ENCODE results near the gene MKRN2. TPM values are rescaled to one million over a fixed set of nuclear protein-coding genes. Genes with fewer than 3 reads are reported as not detected.

Gene MKRN2
- total RNA-seq, 2 experiments from 2014 or later: 21.9 to 25.7 TPM

GRCh38 chr3:12513694-12514446, 43.0 kb upstream of the MKRN2 start:
- no peak overlapping the region for H3K27ac ChIP-seq (ENCODE audit: low read depth, low read length, poor library complexity, severe bottlenecking)
- DNase-seq (ENCODE audit: low spot score): no peak
- no peak overlapping the region for H3K4me3 ChIP-seq (ENCODE audit: low read depth, low read length, poor library complexity, severe bottlenecking)
- ChIA-PET POLR2A (interaction anchor here (0.6 to 1.2 kb wide), 3 partner anchors 29 to 731 kb away, joined by 3 read pairs; no protein-coding TSS in a partner anchor), CTCF (ENCODE audit: unreplicated experiment) (no interaction called here)
- no peaks in the 10 kb centered on the region for H3K4me1 ChIP-seq (ENCODE audit: insufficient read depth, low read length, poor library complexity, severe bottlenecking)
- BruUV-seq (replicated peaks): no TSS peak
- H3K36me3 ChIP-seq (ENCODE audit: insufficient read depth, low read length): peaks cover 75% of the 10 kb centered on the region
- no peaks in the 10 kb centered on the region for H3K9me3 ChIP-seq (ENCODE audit: low read length)
- no peaks in the 10 kb centered on the region for H3K79me2 ChIP-seq (ENCODE audit: insufficient read depth, low read depth, low read length)
- H3K9me2 ChIP-seq (ENCODE audit: insufficient read depth, low read length): no peaks in the 10 kb centered on the region
- H2AFZ ChIP-seq (ENCODE audit: low read length): no peak overlapping the region
- TF ChIP-seq CTCF (conservative IDR thresholded peaks at IDR 0.05; ENCODE audit: low read length) (no peak), EZH2phosphoT487 (IDR thresholded peaks at IDR 0.05; ENCODE audit: borderline replicate concordance, low read depth, low read length) (no peak)
- intact Hi-C loops (cut with micrococcal nuclease; ENCODE audit: unreplicated experiment): no loop called here
- H4K20me1 ChIP-seq (ENCODE audit: insufficient read depth, low read length): no peaks in the 10 kb centered on the region
- H3K4me2 ChIP-seq (ENCODE audit: low read length): no peak overlapping the region

- BruUV-seq (replicated peaks): no TSS peak
- Histone ChIP-seq H3K4me3 (ENCODE audit: low read depth, low read length, poor library complexity, severe bottlenecking) (no peak overlapping the region), H2AFZ (ENCODE audit: low read length) (no peak overlapping the region), H3K9me3 (ENCODE audit: low read length) (no peaks in the 10 kb centered on the region), H4K20me1 (ENCODE audit: insufficient read depth, low read length) (no peaks in the 10 kb centered on the region), H3K4me2 (ENCODE audit: low read length) (no peak overlapping the region), H3K9me2 (ENCODE audit: insufficient read depth, low read length) (no peaks in the 10 kb centered on the region), H3K36me3 (ENCODE audit: insufficient read depth, low read length) (peaks cover 71% of the 10 kb centered on the region), H3K27ac (ENCODE audit: low read depth, low read length, poor library complexity, severe bottlenecking) (no peak overlapping the region), H3K79me2 (ENCODE audit: insufficient read depth, low read depth, low read length) (no peaks in the 10 kb centered on the region), H3K4me1 (ENCODE audit: insufficient read depth, low read length, poor library complexity, severe bottlenecking) (no peaks in the 10 kb centered on the region)
- POLR2A ChIA-PET: no interaction called here
- intact Hi-C loops (cut with micrococcal nuclease; ENCODE audit: unreplicated experiment): no loop called here
- no peak for TF ChIP-seq CTCF (conservative IDR thresholded peaks at IDR 0.05; ENCODE audit: low read length)
- no peak for TF ChIP-seq EZH2phosphoT487 (IDR thresholded peaks at IDR 0.05; ENCODE audit: borderline replicate concordance, low read depth, low read length)
- CTCF ChIA-PET (ENCODE audit: unreplicated experiment): no interaction called here
- no peak for DNase-seq (ENCODE audit: low spot score)
Measured at GRCh38 chr3:12515631-12516030, 41.3 kb upstream of the MKRN2 start.

GRCh38 chr3:12516873-12517272, 40.0 kb upstream of the MKRN2 start:
- ChIA-PET CTCF (ENCODE audit: unreplicated experiment) (no interaction called here), POLR2A (interaction anchor here (0.7 kb wide), 1 partner anchor 234 kb away, joined by 3 read pairs; no protein-coding TSS in a partner anchor)
- intact Hi-C loops (cut with micrococcal nuclease; ENCODE audit: unreplicated experiment): no loop called here
- Histone ChIP-seq H3K9me3 (ENCODE audit: low read length) (no peaks in the 10 kb centered on the region), H3K27ac (ENCODE audit: low read depth, low read length, poor library complexity, severe bottlenecking) (no peak overlapping the region), H3K79me2 (ENCODE audit: insufficient read depth, low read depth, low read length) (no peaks in the 10 kb centered on the region), H3K4me3 (ENCODE audit: low read depth, low read length, poor library complexity, severe bottlenecking) (no peak overlapping the region), H3K36me3 (ENCODE audit: insufficient read depth, low read length) (peaks cover 79% of the 10 kb centered on the region), H3K9me2 (ENCODE audit: insufficient read depth, low read length) (no peaks in the 10 kb centered on the region), H3K4me1 (ENCODE audit: insufficient read depth, low read length, poor library complexity, severe bottlenecking) (no peaks in the 10 kb centered on the region), H4K20me1 (ENCODE audit: insufficient read depth, low read length) (no peaks in the 10 kb centered on the region), H3K4me2 (ENCODE audit: low read length) (no peak overlapping the region), H2AFZ (ENCODE audit: low read length) (no peak overlapping the region)
- DNase-seq (ENCODE audit: low spot score): no peak
- TF ChIP-seq CTCF (conservative IDR thresholded peaks at IDR 0.05; ENCODE audit: low read length): no peak
- no peak for TF ChIP-seq EZH2phosphoT487 (IDR thresholded peaks at IDR 0.05; ENCODE audit: borderline replicate concordance, low read depth, low read length)
- no TSS peak for BruUV-seq (replicated peaks)
